T-helper 9 cell (primary cell): ENCODE measurements around the gene LGR4.
A peak's percentile ranks its signal among the peaks of the same experiment; 100 is the strongest.

Experiments used
- DNase-seq: peaks from one replicate; pipeline ENCODE4 v3.0.0-alpha.2; 2020

LGR4 gene

GRCh38 chr11:27485930-27486773 is 13.6 kb upstream of the LGR4 start:
- peak; percentile 20 for DNase-seq

GRCh38 chr11:27482793-27483192 is 10.2 kb upstream of the LGR4 start:
- no peak for DNase-seq

GRCh38 chr11:27481992-27482391 is 9.4 kb upstream of the LGR4 start:
- no peak for DNase-seq

- DNase-seq: no peak
Measured at GRCh38 chr11:27477831-27478230, 5.2 kb upstream of the LGR4 start.

GRCh38 chr11:27477243-27477642 is 4.7 kb upstream of the LGR4 start:
- DNase-seq: no peak

GRCh38 chr11:27475622-27476021 is 3.0 kb upstream of the LGR4 start:
- no peak for DNase-seq

GRCh38 chr11:27473017-27473406 is 422 bp upstream of the LGR4 start:
- no peak for DNase-seq

GRCh38 chr11:27471589-27472397 is 797 bp downstream of the LGR4 start:
- peak; percentile 3 for DNase-seq

- DNase-seq: no peak
Measured at GRCh38 chr11:27470826-27471588, 1.6 kb downstream of the LGR4 start.

GRCh38 chr11:27470166-27470565 is 2.4 kb downstream of the LGR4 start:
- no peak for DNase-seq

GRCh38 chr11:27468995-27469695 is 3.4 kb downstream of the LGR4 start:
- no peak for DNase-seq

- DNase-seq: no peak
Measured at GRCh38 chr11:27468209-27468994, 4.2 kb downstream of the LGR4 start.

- DNase-seq: no peak
Measured at GRCh38 chr11:27467181-27467913, 5.2 kb downstream of the LGR4 start.

- no peak for DNase-seq
Measured at GRCh38 chr11:27466363-27466762, 6.2 kb downstream of the LGR4 start.

- DNase-seq: no peak
Measured at GRCh38 chr11:27465629-27466028, 7.0 kb downstream of the LGR4 start.

- no peak for DNase-seq
Measured at GRCh38 chr11:27464909-27465308, 7.7 kb downstream of the LGR4 start.

- no peak for DNase-seq
Measured at GRCh38 chr11:27464289-27464696, 8.3 kb downstream of the LGR4 start.

GRCh38 chr11:27462543-27462942 is 10.0 kb downstream of the LGR4 start:
- DNase-seq: no peak

- no peak for DNase-seq
Measured at GRCh38 chr11:27460158-27460978, 12.2 kb downstream of the LGR4 start.

- no peak for DNase-seq
Measured at GRCh38 chr11:27459191-27459590, 13.4 kb downstream of the LGR4 start.
